HG03457 (cell line): Measurements from ENCODE around the gene ERLIN1.

Experiments used
- ATAC-seq: cut with Tn5 transposase; IDR thresholded peaks from one replicate; pipeline ENCODE4 v1.9.1; 2021; ENCODE audit warnings: moderate number of reproducible peaks; ENCODE audit not compliant: unreplicated experiment

The ERLIN1 gene

GRCh38 chr10:100173035-100173434, 12.8 kb downstream of the ERLIN1 start:
- no peak for ATAC-seq

GRCh38 chr10:100172349-100172748, 13.5 kb downstream of the ERLIN1 start:
- no peak for ATAC-seq

GRCh38 chr10:100168313-100168643, 17.6 kb downstream of the ERLIN1 start:
- no peak for ATAC-seq

GRCh38 chr10:100167553-100168312, 18.1 kb downstream of the ERLIN1 start:
- no peak for ATAC-seq

- no peak for ATAC-seq
These were observed 21.9 kb downstream of the ERLIN1 start for GRCh38 chr10:100163704-100164621.

- ATAC-seq, result no peak
These were observed 23.1 kb downstream of the ERLIN1 start for GRCh38 chr10:100162696-100163095.

- peak; percentile 79 for ATAC-seq
These were observed 27.6 kb downstream of the ERLIN1 start for GRCh38 chr10:100158044-100158805.

- no peak for ATAC-seq
These were observed 28.7 kb downstream of the ERLIN1 start for GRCh38 chr10:100157156-100157555.

GRCh38 chr10:100155936-100156335, 29.9 kb downstream of the ERLIN1 start:
- ATAC-seq, result no peak

GRCh38 chr10:100154666-100155065, 31.2 kb downstream of the ERLIN1 start:
- ATAC-seq, result no peak

- no peak for ATAC-seq
These were observed 32.5 kb downstream of the ERLIN1 start for GRCh38 chr10:100153239-100153825.

- no peak for ATAC-seq
These were observed 34.0 kb downstream of the ERLIN1 start for GRCh38 chr10:100151723-100152300.

- peak; percentile 46 for ATAC-seq
These were observed 37.2 kb downstream of the ERLIN1 start for GRCh38 chr10:100148353-100149211.

- ATAC-seq, result no peak
These were observed 38.8 kb downstream of the ERLIN1 start for GRCh38 chr10:100146875-100147650.

GRCh38 chr10:100146398-100146797, 39.4 kb downstream of the ERLIN1 start:
- ATAC-seq, result no peak

- ATAC-seq, result no peak
These were observed 42.1 kb downstream of the ERLIN1 start for GRCh38 chr10:100143756-100144155.

GRCh38 chr10:100141446-100142087, 44.3 kb downstream of the ERLIN1 start:
- ATAC-seq, result no peak

GRCh38 chr10:100140070-100140469, 45.8 kb downstream of the ERLIN1 start:
- ATAC-seq, result no peak
